Esophagus squamous epithelium (tissue), 5 donors: ENCODE results near the gene ZNF25. TPM values are rescaled to one million over a fixed set of nuclear protein-coding genes. Genes with fewer than 3 reads are reported as not detected.
"Not testable (repeated sequence)": the region's sequence is repeated elsewhere in the genome, so short reads cannot be mapped to it uniquely, and the experiment has no call there.

Source experiments
- DNase-seq: peaks from one replicate; lab custom pipeline; 2025; lab: John Stamatoyannopoulos, UW
- H3K27ac ChIP-seq, 4 donors: fragments of 200-600 bp; sonication (generic); one replicate each; pipeline ENCODE4 v1.5.1; 2016 to 2019; ENCODE audit warnings: mild to moderate bottlenecking in 1 of 4
- H3K27me3 ChIP-seq, 4 donors: fragments of 200-600 bp; sonication (generic); 1 replicate in 3 of 4; 2 replicates in 1 of 4; pipeline versions ENCODE4 v1.5.1 to v1.6.0; 2017 to 2021; ENCODE audit warnings: antibody characterized with exemption in 1 of 4
- H3K36me3 ChIP-seq, 3 donors: fragments of 200-600 bp; sonication (generic); one replicate each; pipeline ENCODE4 v1.5.1; 2016 to 2019
- H3K4me1 ChIP-seq, 3 donors: fragments of 200-600 bp; sonication (generic); one replicate each; pipeline ENCODE4 v1.5.1; 2017 to 2019
- H3K4me3 ChIP-seq, 4 donors: fragments of 200-600 bp; sonication (generic); 1 replicate in 3 of 4; 2 replicates in 1 of 4; pipeline ENCODE4 v1.5.1; 2016 to 2019; ENCODE audit warnings: mild to moderate bottlenecking in 2 of 4, moderate library complexity in 1 of 4
- H3K9me3 ChIP-seq, 3 donors: fragments of 200-600 bp; sonication (generic); one replicate each; pipeline ENCODE4 v1.5.1; 2016 to 2019
- POLR2A ChIP-seq, 4 donors: fragments of 450-650 bp; IDR thresholded peaks; one replicate each; pipeline ENCODE4 v1.6.1; 2017; ENCODE audit warnings: antibody characterized with exemption in 4 of 4, mild to moderate bottlenecking in 4 of 4, moderate library complexity in 3 of 4
- WGBS, 2 donors: methylation state at CpG; one replicate each; pipeline ENCODE4 v1.1.5; 2018; 5-methylcytosine and 5-hydroxymethylcytosine counted together
- intact Hi-C: fragments of 100-400 bp; cut with DNase I; formaldehyde crosslinking; loops from one replicate; pipeline ENCODE4 v1.15.0; 2022
- total RNA-seq, 4 donors: library from RNA; depleted of rRNA; stranded (reverse); fragments of >200 nt; gene quantifications; one replicate each; pipeline ENCODE4 v1.1.0, GENCODE V29; 2016
- TF ChIP-seq, protein P1 (sequence below), 6 experiments: fragments of 450-650 bp in 4 of 6; fragments of 200-600 bp in 2 of 6; sonication (generic) in 2 of 6; IDR thresholded peaks; one replicate each; pipeline ENCODE4 v1.5.1; 2016 to 2019; ENCODE audit warnings: antibody characterized with exemption in 6 of 6, mild to moderate bottlenecking in 4 of 6, moderate library complexity in 4 of 6
- donor health status: DM: yes; HTN: yes; CAD: no.

ZNF25 gene
- total RNA-seq, 4 donors from 2014 or later: 1.7 to 8.0 (median 3.2) TPM

DNA sequence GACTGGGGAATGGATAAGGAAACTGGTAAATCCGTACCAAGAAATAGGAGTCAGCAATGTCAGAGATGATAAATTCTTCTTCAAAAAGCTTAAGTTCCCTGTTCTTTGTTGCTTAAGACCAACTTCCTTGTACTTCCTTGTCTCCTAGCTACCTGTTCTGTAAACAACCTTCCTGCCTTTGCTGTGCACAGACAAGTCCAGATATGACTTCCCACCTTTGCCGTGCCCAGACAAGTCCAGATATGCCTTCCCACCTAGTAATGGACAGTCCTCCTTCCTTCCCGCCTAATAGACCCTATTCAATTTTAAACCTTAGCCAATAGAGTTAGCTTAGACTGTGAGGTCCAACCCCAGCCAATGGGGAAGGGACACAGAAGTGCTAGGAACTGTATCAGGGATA, 31.5 kb upstream of the ZNF25 start:
- no peak for DNase-seq
- 31 to 44% methylated on average over 3 of the region's 3 CpGs for WGBS, 2 donors
- no peaks in the 10 kb centered on the region for H3K9me3 ChIP-seq
- intact Hi-C loops: no loop called here
- H3K36me3 ChIP-seq: peaks cover 0 to 7% (median 0%) of the 10 kb centered on the region in 3 donors
- H3K27ac ChIP-seq: peak overlapping the region in 3 of 4 donors; percentile 27 to 61 (median 44)
- H3K4me3 ChIP-seq: no peak overlapping the region
- no peaks in the 10 kb centered on the region for H3K27me3 ChIP-seq
- no peak for TF ChIP-seq POLR2A (IDR thresholded peaks at IDR 0.05)
- TF ChIP-seq, protein P1, sequence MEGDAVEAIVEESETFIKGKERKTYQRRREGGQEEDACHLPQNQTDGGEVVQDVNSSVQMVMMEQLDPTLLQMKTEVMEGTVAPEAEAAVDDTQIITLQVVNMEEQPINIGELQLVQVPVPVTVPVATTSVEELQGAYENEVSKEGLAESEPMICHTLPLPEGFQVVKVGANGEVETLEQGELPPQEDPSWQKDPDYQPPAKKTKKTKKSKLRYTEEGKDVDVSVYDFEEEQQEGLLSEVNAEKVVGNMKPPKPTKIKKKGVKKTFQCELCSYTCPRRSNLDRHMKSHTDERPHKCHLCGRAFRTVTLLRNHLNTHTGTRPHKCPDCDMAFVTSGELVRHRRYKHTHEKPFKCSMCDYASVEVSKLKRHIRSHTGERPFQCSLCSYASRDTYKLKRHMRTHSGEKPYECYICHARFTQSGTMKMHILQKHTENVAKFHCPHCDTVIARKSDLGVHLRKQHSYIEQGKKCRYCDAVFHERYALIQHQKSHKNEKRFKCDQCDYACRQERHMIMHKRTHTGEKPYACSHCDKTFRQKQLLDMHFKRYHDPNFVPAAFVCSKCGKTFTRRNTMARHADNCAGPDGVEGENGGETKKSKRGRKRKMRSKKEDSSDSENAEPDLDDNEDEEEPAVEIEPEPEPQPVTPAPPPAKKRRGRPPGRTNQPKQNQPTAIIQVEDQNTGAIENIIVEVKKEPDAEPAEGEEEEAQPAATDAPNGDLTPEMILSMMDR (IDR thresholded peaks at IDR 0.05): no peak
- H3K4me1 ChIP-seq: peaks cover 0 to 34% (median 8%) of the 10 kb centered on the region in 3 donors

DNA sequence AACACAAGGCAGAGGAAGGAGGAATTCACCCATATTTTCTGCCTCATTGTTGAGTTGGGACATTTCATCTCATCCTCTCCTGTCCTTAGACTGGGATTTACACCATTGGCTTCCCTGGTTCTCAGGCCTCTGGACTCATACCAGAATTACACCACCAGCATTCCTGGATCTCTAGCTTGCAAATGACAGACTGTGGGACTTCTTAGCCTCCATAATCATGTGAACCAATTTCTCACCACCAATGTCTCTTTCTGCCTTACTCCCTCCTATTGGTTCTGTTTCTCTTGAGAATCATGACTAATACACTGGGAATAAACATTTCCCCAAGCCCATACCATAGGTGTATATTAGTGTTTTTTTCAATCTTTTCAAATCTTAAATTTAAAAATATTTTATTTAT, 31.1 kb upstream of the ZNF25 start:
- H3K27ac ChIP-seq: peak overlapping the region in 3 of 4 donors; percentile 27 to 61 (median 44)
- no peaks in the 10 kb centered on the region for H3K27me3 ChIP-seq

DNA sequence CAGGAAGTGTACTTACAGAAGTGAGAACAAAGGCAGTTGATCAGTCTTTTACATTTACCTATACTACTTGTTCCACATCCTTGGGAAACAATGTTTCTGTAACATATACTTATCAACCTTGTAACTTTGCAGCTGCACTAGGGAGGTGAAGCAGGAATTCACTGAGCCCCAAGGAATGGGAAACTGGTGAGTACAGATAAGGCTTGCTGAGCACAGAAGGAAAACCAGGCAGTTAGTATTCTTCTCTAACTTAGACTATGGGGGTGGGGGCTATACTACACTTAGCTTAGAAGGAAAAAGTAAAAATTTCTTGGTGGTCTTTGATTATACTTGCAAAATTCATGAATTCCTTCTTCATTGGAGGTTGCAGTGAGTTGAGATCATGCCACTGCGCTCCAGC, 27.1 kb upstream of the ZNF25 start:
- H3K27me3 ChIP-seq: no peaks in the 10 kb centered on the region
- intact Hi-C loops: no loop called here
- H3K9me3 ChIP-seq: no peaks in the 10 kb centered on the region
- 95 to 100% methylated on average over 1 of the region's 1 CpG for WGBS, 2 donors
- H3K4me3 ChIP-seq: no peak overlapping the region
- no peak for DNase-seq
- H3K27ac ChIP-seq: no peak overlapping the region
- H3K36me3 ChIP-seq: no peaks in the 10 kb centered on the region
- TF ChIP-seq POLR2A (IDR thresholded peaks at IDR 0.05): no peak
- TF ChIP-seq, protein P1 (IDR thresholded peaks at IDR 0.05): no peak
- H3K4me1 ChIP-seq: peaks cover 0 to 5% (median 0%) of the 10 kb centered on the region in 3 donors

More for the DNA sequence above, 31.1 kb upstream of the ZNF25 start:
- Histone ChIP-seq H3K4me3 (no peak overlapping the region), H3K36me3 (peaks cover 0 to 3% (median 0%) of the 10 kb centered on the region in 3 donors), H3K9me3 (no peaks in the 10 kb centered on the region), H3K4me1 (peaks cover 0 to 30% (median 8%) of the 10 kb centered on the region in 3 donors)
- no peak for DNase-seq
- no peak for TF ChIP-seq POLR2A (IDR thresholded peaks at IDR 0.05)
- TF ChIP-seq, protein P1 (IDR thresholded peaks at IDR 0.05): no peak
- intact Hi-C loops: no loop called here

DNA sequence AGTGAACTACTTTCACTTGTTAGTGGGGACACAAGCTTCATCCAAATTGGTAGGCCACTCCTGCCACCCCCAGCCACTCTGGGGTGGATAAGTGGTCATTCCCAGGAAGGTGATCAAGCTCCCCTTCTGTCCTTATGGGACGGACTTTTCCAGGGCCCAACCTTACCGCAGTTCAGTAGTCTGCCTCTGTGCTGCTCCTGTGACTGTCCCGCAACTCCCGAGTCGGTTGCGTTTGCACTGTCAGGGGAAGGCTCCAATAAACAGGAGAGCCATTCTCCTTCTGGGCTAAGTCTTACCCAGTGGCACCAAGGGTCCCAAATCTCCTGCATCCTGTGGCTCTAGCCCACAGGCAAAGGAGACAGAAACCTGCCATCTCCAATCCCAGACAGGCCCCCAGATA, 26.6 kb upstream of the ZNF25 start:
- TF ChIP-seq, protein P1 (IDR thresholded peaks at IDR 0.05): no peak
- no peak for TF ChIP-seq POLR2A (IDR thresholded peaks at IDR 0.05)
- peaks cover 0 to 5% (median 0%) of the 10 kb centered on the region in 3 donors for H3K4me1 ChIP-seq
- H3K27me3 ChIP-seq: no peaks in the 10 kb centered on the region
- intact Hi-C loops: no loop called here
- no peaks in the 10 kb centered on the region for H3K36me3 ChIP-seq
- no peak overlapping the region for H3K4me3 ChIP-seq
- WGBS, 2 donors: 80% methylated on average over 1 of the region's 6 CpGs; no CpG with 5 or more reads in 1 of the 2 donors
- H3K27ac ChIP-seq: no peak overlapping the region
- no peak for DNase-seq
- H3K9me3 ChIP-seq: no peaks in the 10 kb centered on the region

DNA sequence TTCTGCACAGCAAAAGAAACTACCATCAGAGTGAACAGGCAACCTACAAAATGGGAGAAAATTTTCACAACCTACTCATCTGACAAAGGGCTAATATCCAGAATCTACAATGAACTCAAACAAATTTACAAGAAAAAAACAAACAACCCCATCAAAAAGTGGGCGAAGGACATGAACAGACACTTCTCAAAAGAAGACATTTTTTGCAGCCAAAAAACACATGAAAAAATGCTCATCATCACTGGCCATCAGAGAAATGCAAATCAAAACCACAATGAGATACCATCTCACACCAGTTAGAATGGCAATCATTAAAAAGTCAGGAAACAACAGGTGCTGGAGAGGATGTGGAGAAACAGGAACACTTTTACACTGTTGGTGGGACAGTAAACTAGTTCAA, 24.0 kb upstream of the ZNF25 start:
- DNase-seq, H3K36me3 ChIP-seq, H3K27ac ChIP-seq, H3K4me3 ChIP-seq, H3K9me3 ChIP-seq, H3K27me3 ChIP-seq, intact Hi-C loops, H3K4me1 ChIP-seq: not testable (repeated sequence)
- 100% methylated on average over 1 of the region's 1 CpG; no CpG with 5 or more reads in 1 of the 2 donors for WGBS, 2 donors

DNA sequence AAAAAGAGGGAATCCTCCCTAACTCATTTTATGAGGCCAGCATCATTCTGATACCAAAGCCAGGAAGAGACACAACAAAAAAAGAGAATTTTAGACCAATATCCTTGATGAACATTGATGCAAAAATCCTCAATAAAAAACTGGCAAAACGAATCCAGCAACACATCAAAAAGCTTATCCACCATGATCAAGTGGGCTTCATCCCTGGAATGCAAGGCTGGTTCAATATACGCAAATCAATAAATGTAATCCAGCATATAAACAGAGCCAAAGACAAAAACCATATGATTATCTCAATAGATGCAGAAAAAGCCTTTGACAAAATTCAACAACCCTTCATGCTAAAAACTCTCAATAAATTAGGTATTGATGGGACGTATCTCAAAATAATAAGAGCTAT, 22.5 kb upstream of the ZNF25 start:
- DNase-seq, H3K36me3 ChIP-seq, H3K4me1 ChIP-seq, H3K27ac ChIP-seq, H3K4me3 ChIP-seq, intact Hi-C loops, H3K27me3 ChIP-seq, H3K9me3 ChIP-seq: not testable (repeated sequence)
- 50 to 57% methylated on average over 2 of the region's 3 CpGs for WGBS, 2 donors
